ENCODE measurements around the gene IFITM1. TPM values are rescaled to one million over a fixed set of nuclear protein-coding genes. Genes with fewer than 3 reads are reported as not detected.

Gene IFITM1
- polyA plus RNA-seq, 3 donors, result 26.0 to 49.5 (median 36.3) TPM

DNA sequence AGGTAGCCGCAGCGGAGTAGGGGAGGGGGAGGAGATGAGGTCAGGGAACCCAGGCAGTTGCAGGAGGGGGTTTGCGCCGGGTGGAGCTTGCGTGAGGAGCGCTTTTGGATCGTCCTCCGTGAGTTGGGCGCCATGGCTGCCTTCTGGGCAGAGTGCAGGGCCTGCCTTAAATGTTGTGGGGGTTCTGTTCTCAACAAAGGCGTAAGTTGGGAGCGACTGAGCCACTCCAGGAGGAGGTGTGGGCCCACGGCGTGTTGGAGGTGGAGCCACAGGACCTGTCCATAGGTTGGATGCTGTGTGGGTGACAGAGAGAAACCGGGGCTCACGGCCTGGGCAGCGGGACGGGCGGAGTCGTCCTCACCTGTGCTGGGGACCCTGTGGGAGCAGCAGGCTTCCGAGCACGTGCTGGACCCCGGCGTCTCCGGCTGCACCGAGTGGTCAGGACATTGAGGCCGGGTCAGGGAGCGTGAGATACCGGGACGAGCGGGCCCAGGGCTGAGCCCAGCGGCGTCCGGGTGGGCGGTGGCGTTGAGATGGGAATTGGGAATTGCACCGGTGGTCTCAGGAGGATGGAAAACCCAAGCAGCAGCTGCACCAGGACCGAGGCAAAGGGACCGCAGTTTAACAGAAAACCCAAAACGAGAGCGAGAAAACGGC, 25.9 kb upstream of the IFITM1 start:
- H3K4me3 ChIP-seq (replicated peaks in 1 of 3; ENCODE audit: low read depth in 2 of 3, low read length in 3 of 3), result peak overlapping the region; percentile 48 to 70 (median 55)
- Mint-ChIP-seq H3K4me1 (peaks cover 19% of the 10 kb centered on the region), H3K4me3 (peak overlapping the region; percentile 82 to 95), H3K27ac (peak overlapping the region in 2 of 7 donors; percentile 32 to 54), H3K9me3 (peaks cover 0 to 9% (median 5%) of the 10 kb centered on the region in 7 donors), H3K36me3 (peaks cover 4 to 11% of the 10 kb centered on the region in 2 donors), H3K27me3 (ENCODE audit: low read depth in 3 of 3) (peaks cover 34 to 61% (median 40%) of the 10 kb centered on the region in 3 donors)
- H3K27ac ChIP-seq (ENCODE audit: low read depth in 1 of 2, low read length in 2 of 2), result no peak overlapping the region
- no peak for DNase-seq
- intact Hi-C loops (cut with micrococcal nuclease), result loop anchor here in 1 of 2 donors (5.0 kb wide), 1 partner anchor 36 kb away; no protein-coding TSS in a partner anchor
- 19% methylated on average over 38 of the region's 41 CpGs for WGBS (ENCODE audit: insufficient coverage)
- peak overlapping the region; percentile 86 for H2AFZ ChIP-seq (ENCODE audit: insufficient read depth, low read depth, low read length, poor library complexity, severe bottlenecking)
- peak overlapping the region; percentile 92 for H3K4me2 ChIP-seq (replicated peaks; ENCODE audit: extremely low read depth, low read length, poor library complexity, severe bottlenecking)
- no peaks in the 10 kb centered on the region for H4K20me1 ChIP-seq (ENCODE audit: insufficient read depth, low read length)
- no peaks in the 10 kb centered on the region for H3K36me3 ChIP-seq (replicated peaks in 1 of 2; ENCODE audit: control insufficient read depth in 1 of 2, insufficient read depth in 2 of 2, low read length in 2 of 2)
- no peaks in the 10 kb centered on the region for H3K79me2 ChIP-seq (ENCODE audit: insufficient read depth, low read length)
- peaks cover 14 to 20% of the 10 kb centered on the region in 2 donors for H3K4me1 ChIP-seq (ENCODE audit: control insufficient read depth in 1 of 2, insufficient read depth in 2 of 2, low read length in 2 of 2)
- peak overlapping the region; percentile 71 for H3K9ac ChIP-seq (ENCODE audit: insufficient read depth, low read length, poor library complexity, severe bottlenecking)
- no peaks in the 10 kb centered on the region for H3K9me3 ChIP-seq (replicated peaks in 1 of 2; ENCODE audit: control insufficient read depth in 1 of 2, insufficient read depth in 1 of 2, low read length in 2 of 2)
- TF ChIP-seq, protein P1, sequence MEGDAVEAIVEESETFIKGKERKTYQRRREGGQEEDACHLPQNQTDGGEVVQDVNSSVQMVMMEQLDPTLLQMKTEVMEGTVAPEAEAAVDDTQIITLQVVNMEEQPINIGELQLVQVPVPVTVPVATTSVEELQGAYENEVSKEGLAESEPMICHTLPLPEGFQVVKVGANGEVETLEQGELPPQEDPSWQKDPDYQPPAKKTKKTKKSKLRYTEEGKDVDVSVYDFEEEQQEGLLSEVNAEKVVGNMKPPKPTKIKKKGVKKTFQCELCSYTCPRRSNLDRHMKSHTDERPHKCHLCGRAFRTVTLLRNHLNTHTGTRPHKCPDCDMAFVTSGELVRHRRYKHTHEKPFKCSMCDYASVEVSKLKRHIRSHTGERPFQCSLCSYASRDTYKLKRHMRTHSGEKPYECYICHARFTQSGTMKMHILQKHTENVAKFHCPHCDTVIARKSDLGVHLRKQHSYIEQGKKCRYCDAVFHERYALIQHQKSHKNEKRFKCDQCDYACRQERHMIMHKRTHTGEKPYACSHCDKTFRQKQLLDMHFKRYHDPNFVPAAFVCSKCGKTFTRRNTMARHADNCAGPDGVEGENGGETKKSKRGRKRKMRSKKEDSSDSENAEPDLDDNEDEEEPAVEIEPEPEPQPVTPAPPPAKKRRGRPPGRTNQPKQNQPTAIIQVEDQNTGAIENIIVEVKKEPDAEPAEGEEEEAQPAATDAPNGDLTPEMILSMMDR (IDR thresholded peaks at IDR 0.05), result no peak
- H3K27me3 ChIP-seq (ENCODE audit: control insufficient read depth in 2 of 2, insufficient read depth in 2 of 2, low read length in 2 of 2), result peaks cover 0 to 27% of the 10 kb centered on the region in 2 donors

DNA sequence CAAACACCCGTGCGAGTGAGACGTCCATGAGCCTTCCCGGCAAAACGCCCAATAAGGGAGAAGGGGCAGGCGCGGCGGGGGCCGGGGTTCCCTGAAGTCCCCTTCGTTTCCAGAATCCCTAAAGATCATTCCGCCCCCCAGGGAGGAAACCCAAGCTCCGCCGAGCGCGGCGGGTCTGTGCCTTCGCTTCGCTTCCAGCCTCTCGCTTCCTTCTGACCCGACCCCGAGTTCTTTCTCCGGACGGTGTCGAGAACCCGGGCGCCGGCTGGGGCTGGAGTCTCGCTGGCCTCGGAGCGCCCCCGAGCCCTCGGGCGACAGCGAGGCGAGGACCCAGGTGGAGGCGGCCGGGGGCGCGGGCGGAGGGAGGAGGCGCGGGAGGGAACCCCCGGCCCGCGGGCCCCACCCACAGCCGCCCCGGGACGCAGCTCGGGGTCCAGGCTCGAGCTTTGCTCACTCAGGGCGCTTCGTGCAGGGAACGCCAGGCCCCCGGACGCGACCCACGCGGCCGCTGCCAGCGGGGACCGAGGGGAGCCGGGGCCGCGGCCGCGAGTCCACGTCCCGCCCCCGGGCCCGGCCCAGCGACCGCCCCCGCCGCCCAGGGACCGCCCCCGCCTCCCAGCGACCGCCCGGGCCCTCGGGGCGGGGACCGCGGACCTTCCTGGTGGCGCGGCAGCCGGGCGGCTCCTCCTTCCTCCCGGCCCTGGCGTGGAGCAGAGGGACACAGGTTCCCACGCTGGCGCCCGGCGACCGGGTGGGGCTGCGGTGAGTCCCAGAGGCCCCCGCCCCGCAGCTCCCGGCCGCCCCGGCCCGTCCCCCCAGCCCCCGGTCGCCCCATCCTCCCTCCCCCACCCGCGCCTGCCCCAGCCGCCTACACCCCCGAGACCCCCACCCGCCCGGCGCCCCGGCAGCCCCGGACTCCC, 25.1 kb upstream of the IFITM1 start, which contains the start of gene PGGHG:
Gene PGGHG (plus strand): TSS at position 649 of the 920 bp plus-strand sequence. CDS start 691 bp downstream, outside the sequence.
- H3K27me3 Mint-ChIP-seq (ENCODE audit: low read depth in 3 of 3), result peaks cover 27 to 54% (median 34%) of the 10 kb centered on the region in 3 donors
- H3K4me1 Mint-ChIP-seq, result peaks cover 17% of the 10 kb centered on the region
- H3K27ac ChIP-seq (ENCODE audit: low read depth in 1 of 2, low read length in 2 of 2), result no peak within 1 kb of the TSS
- H3K27me3 ChIP-seq (ENCODE audit: control insufficient read depth in 2 of 2, insufficient read depth in 2 of 2, low read length in 2 of 2), result peaks cover 0 to 25% of the 10 kb centered on the region in 2 donors
- H3K9ac ChIP-seq (ENCODE audit: insufficient read depth, low read length, poor library complexity, severe bottlenecking), result peak within 1 kb of the TSS; percentile 71
- peak within 1 kb of the TSS; percentile 86 for H2AFZ ChIP-seq (ENCODE audit: insufficient read depth, low read depth, low read length, poor library complexity, severe bottlenecking)
- no peaks in the 10 kb centered on the region for H3K36me3 ChIP-seq (replicated peaks in 1 of 2; ENCODE audit: control insufficient read depth in 1 of 2, insufficient read depth in 2 of 2, low read length in 2 of 2)
- no peaks in the 10 kb centered on the region for H4K20me1 ChIP-seq (ENCODE audit: insufficient read depth, low read length)
- intact Hi-C loops (cut with micrococcal nuclease), result loop anchor here in 1 of 2 donors (5.0 kb wide), 1 partner anchor 36 kb away; no protein-coding TSS in a partner anchor
- H3K27ac Mint-ChIP-seq, result peak within 1 kb of the TSS in 3 of 7 donors; percentile 26 to 84 (median 49)
- H3K4me3 ChIP-seq (replicated peaks in 1 of 3; ENCODE audit: low read depth in 2 of 3, low read length in 3 of 3), result peak within 1 kb of the TSS; percentile 48 to 70 (median 55)
- peaks cover 14 to 20% of the 10 kb centered on the region in 2 donors for H3K4me1 ChIP-seq (ENCODE audit: control insufficient read depth in 1 of 2, insufficient read depth in 2 of 2, low read length in 2 of 2)
- TF ChIP-seq, protein P1 (IDR thresholded peaks at IDR 0.05), result no peak
- H3K9me3 ChIP-seq (replicated peaks in 1 of 2; ENCODE audit: control insufficient read depth in 1 of 2, insufficient read depth in 1 of 2, low read length in 2 of 2), result no peaks in the 10 kb centered on the region
- no peaks in the 10 kb centered on the region for H3K79me2 ChIP-seq (ENCODE audit: insufficient read depth, low read length)
- H3K4me3 Mint-ChIP-seq, result peak within 1 kb of the TSS; percentile 82 to 95
- peaks cover 0 to 9% (median 5%) of the 10 kb centered on the region in 7 donors for H3K9me3 Mint-ChIP-seq
- peak within 1 kb of the TSS; percentile 92 for H3K4me2 ChIP-seq (replicated peaks; ENCODE audit: extremely low read depth, low read length, poor library complexity, severe bottlenecking)
- DNase-seq, result peak; percentile 46 to 63 (median 61)
- under 1% methylated on average over 71 of the region's 112 CpGs for WGBS (ENCODE audit: insufficient coverage)
- H3K36me3 Mint-ChIP-seq, result peaks cover 4 to 9% of the 10 kb centered on the region in 2 donors
